HCT116 (cell line): Measurements from ENCODE around the gene ZNF568.

ENCODE experiments used
- CEBPB ChIP-seq: IDR thresholded peaks from 2 replicates; pipeline ENCODE4 v1.6.1; 2012; ENCODE audit warnings: low read depth
- CTCF ChIP-seq, 3 experiments: fragments of 200-600 bp in 1 of 3; sonication (generic) in 1 of 3; IDR thresholded peaks in 2 of 3; conservative IDR thresholded peaks in 1 of 3; 2 replicates each; pipeline ENCODE4 v1.5.1; 2012 to 2017; ENCODE audit warnings: low read depth in 2 of 3, low read length in 2 of 3, antibody characterized with exemption in 1 of 3, borderline replicate concordance in 1 of 3, control low read depth in 1 of 3, mild to moderate bottlenecking in 1 of 3, mixed read lengths in 1 of 3, mixed run types in 1 of 3, moderate library complexity in 1 of 3; ENCODE audit not compliant: insufficient read depth in 1 of 3
- ELF1 ChIP-seq: IDR thresholded peaks from 2 replicates; pipeline ENCODE4 v1.6.1; 2012; ENCODE audit warnings: low read depth, borderline replicate concordance
- EZH2phosphoT487 ChIP-seq: fragments of 200-600 bp; IDR thresholded peaks from 2 replicates; pipeline ENCODE4 v1.6.1; 2018; ENCODE audit warnings: antibody characterized with exemption, borderline replicate concordance
- MAX ChIP-seq: IDR thresholded peaks from 2 replicates; pipeline ENCODE4 v1.6.1; 2012
- POLR2A ChIP-seq: IDR thresholded peaks from 2 replicates; pipeline ENCODE4 v1.7.0; 2011; ENCODE audit warnings: borderline replicate concordance; ENCODE audit not compliant: insufficient read depth, insufficient read length; ENCODE audit errors: extremely low read depth
- POLR2AphosphoS5 ChIP-seq: IDR thresholded peaks from 2 replicates; pipeline ENCODE4 v1.6.1; 2011; ENCODE audit warnings: mild to moderate bottlenecking, low read depth, low read length, moderate library complexity

- TF ChIP-seq CTCF (IDR thresholded peaks at IDR 0.05 in 2 of 3, conservative IDR thresholded peaks at IDR 0.05 in 1 of 3; ENCODE audit: borderline replicate concordance in 1 of 3, insufficient read depth in 1 of 3, low read depth in 2 of 3, low read length in 2 of 3) (no peak), POLR2A (no peak), POLR2AphosphoS5 (no peak), MAX (no peak), EZH2phosphoT487 (no peak), CEBPB (no peak), ELF1 (no peak)
These were observed 17.7 kb upstream of the ZNF568 start for GRCh38 chr19:36898422-36898821.
